BE2C (cell line): ENCODE measurements around the gene CXCL9.
"Not testable (repeated sequence)": the region's sequence is repeated elsewhere in the genome, so short reads cannot be mapped to it uniquely, and the experiment has no call there.

Experiments
- DNase-seq: peaks from one replicate; pipeline ENCODE4 v3.0.0-alpha.2; 2020
- H3K27me3 ChIP-seq: fragments of 250-450 bp; sonication (Bioruptor Pico); 2 replicates; pipeline ENCODE4 v1.5.1; 2020; ENCODE audit warnings: mild to moderate bottlenecking
- H3K36me3 ChIP-seq: fragments of 250-450 bp; sonication (Bioruptor Pico); 2 replicates; pipeline ENCODE4 v1.5.1; 2020; ENCODE audit warnings: mild to moderate bottlenecking
- H3K4me1 ChIP-seq: fragments of 250-450 bp; sonication (Bioruptor Pico); 2 replicates; pipeline ENCODE4 v1.5.1; 2020
- H3K4me3 ChIP-seq: 2 replicates; pipeline ENCODE4 v1.5.1; 2011; ENCODE audit warnings: low read depth, low read length
- H3K9me3 ChIP-seq: fragments of 250-450 bp; sonication (Bioruptor Pico); 2 replicates; pipeline ENCODE4 v1.5.1; 2020
- CTCF ChIP-seq: IDR thresholded peaks from 2 replicates; pipeline ENCODE4 v1.5.1; 2012; ENCODE audit warnings: mild to moderate bottlenecking, low read depth, low read length

The CXCL9 gene

DNA sequence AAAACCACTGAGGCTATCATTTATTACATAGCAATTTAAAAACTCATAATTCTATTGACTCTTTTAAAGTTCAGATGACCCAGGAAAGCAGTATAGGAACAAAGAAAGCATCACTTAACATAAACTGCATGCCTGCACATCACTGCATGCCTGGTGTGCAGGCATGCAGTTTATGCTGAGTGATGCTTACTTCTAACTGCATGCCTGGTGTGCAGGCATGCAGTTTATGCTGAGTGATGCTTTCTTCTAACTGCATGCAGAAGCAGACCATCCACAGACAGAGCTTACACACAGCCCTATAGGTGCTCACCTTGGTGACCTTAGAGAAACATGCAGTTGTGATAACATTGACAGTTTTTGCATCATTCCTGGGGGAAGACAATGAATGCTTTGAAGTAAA is 33.5 kb downstream of the CXCL9 start:
- Histone ChIP-seq H3K27me3 (no peaks in the 10 kb centered on the region), H3K36me3 (peaks cover 87% of the 10 kb centered on the region)
- TF ChIP-seq CTCF, result no peak

DNA sequence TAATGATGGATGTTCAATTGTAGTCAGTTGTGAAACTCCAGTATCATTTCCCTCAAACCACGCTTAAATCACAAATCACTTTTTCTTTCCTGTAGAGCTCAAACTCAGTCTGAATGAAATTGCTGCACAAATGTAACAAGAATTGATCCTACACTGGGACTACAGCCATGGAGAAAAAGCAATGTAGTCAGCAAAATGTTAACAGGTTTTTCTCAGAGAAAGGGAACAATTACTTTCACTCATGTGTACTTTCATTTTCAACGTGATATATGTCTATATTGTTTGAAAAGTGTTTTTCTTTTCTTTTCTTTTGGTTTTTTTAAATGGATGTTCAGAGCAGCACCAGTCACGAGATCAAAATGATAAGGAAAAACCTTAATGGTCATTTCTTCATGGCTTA is 39.2 kb downstream of the CXCL9 start:
- Histone ChIP-seq H3K4me3 (no peak overlapping the region), H3K9me3 (no peaks in the 10 kb centered on the region), H3K4me1 (no peaks in the 10 kb centered on the region), H3K27me3 (no peaks in the 10 kb centered on the region), H3K36me3 (peaks cover 88% of the 10 kb centered on the region)
- no peak for DNase-seq
- TF ChIP-seq CTCF, result no peak

More for the DNA sequence above, 33.5 kb downstream of the CXCL9 start:
- Histone ChIP-seq H3K9me3 (no peaks in the 10 kb centered on the region), H3K4me3 (no peak overlapping the region), H3K4me1 (no peaks in the 10 kb centered on the region)
- no peak for DNase-seq

- TF ChIP-seq CTCF, result no peak
- H3K4me1 ChIP-seq, result no peaks in the 10 kb centered on the region
- H3K27me3 ChIP-seq, result no peaks in the 10 kb centered on the region
- H3K9me3 ChIP-seq, result no peaks in the 10 kb centered on the region; the same call in 1 of the 2 replicates
- H3K36me3 ChIP-seq, result peaks cover 94% of the 10 kb centered on the region
- no peak overlapping the region for H3K4me3 ChIP-seq
- no peak for DNase-seq
Observed at GRCh38 chr4:75963558-75963957, 43.8 kb downstream of the CXCL9 start.

DNA sequence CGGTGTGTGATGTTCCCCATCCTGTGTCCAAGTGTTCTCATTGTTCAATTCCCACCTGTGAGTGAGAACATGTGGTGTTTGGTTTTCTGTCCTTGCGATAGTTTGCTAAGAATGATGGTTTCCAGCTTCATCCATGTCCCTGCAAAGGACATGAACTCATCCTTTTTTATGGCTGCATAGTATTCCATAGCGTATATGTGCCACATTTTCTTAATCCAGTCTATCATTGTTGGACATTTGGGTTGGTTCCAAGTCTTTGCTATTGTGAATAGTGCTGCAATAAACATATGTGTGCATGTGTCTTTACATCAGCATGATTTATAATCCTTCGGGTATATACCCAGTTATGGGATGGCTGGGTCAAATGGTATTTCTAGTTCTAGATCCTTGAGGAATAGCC is 45.2 kb downstream of the CXCL9 start:
- H3K4me1 ChIP-seq, H3K4me3 ChIP-seq, H3K27me3 ChIP-seq, H3K9me3 ChIP-seq, DNase-seq: not testable (repeated sequence)
- peaks cover 94% of the 10 kb centered on the region for H3K36me3 ChIP-seq

- H3K9me3 ChIP-seq, DNase-seq, H3K27me3 ChIP-seq, H3K4me3 ChIP-seq, H3K4me1 ChIP-seq: not testable (repeated sequence)
- peaks cover 92% of the 10 kb centered on the region for H3K36me3 ChIP-seq
Observed at GRCh38 chr4:75958546-75958945, 48.8 kb downstream of the CXCL9 start.

DNA sequence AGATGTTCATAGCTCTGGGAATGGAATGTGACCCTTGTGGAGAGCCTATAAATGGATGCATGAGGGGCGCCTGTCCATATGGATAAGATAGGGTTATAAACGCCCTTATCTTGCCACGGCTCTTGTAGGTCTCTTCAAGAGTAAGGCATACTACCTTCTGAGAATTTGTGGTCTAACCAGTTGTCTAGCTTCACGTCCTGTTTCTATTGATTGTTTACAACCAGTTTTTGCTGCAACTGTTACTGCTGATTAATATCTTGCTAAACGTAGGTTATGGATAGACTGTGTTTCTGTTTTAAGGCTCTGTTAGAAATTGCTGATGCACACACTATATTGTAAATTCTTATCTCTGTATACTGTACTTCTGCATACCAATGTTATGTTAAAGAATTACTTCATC is 52.5 kb downstream of the CXCL9 start:
- H3K4me1 ChIP-seq, H3K4me3 ChIP-seq, H3K27me3 ChIP-seq, DNase-seq, H3K9me3 ChIP-seq: not testable (repeated sequence)
- peaks cover 86% of the 10 kb centered on the region for H3K36me3 ChIP-seq

GRCh38 chr4:75953509-75953908 is 53.8 kb downstream of the CXCL9 start:
- DNase-seq, result no peak
- no peak for TF ChIP-seq CTCF
- Histone ChIP-seq H3K36me3 (peaks cover 87% of the 10 kb centered on the region), H3K4me1 (no peaks in the 10 kb centered on the region), H3K9me3 (no peaks in the 10 kb centered on the region), H3K27me3 (no peaks in the 10 kb centered on the region), H3K4me3 (no peak overlapping the region)
